Measurements from ENCODE around the gene RNASEH2B. TPM values are rescaled to one million over a fixed set of nuclear protein-coding genes. Genes with fewer than 3 reads are reported as not detected.

The RNASEH2B gene, protein sequence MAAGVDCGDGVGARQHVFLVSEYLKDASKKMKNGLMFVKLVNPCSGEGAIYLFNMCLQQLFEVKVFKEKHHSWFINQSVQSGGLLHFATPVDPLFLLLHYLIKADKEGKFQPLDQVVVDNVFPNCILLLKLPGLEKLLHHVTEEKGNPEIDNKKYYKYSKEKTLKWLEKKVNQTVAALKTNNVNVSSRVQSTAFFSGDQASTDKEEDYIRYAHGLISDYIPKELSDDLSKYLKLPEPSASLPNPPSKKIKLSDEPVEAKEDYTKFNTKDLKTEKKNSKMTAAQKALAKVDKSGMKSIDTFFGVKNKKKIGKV
- total RNA-seq (30.9 and 42.5 TPM in 2 replicates), polyA plus RNA-seq (22.3 and 27.5 TPM in 2 replicates)

- no peaks in the 10 kb centered on the region for H3K9me3 ChIP-seq (ENCODE audit: low read depth)
- H2AFZ ChIP-seq: peak within 1 kb of the TSS; percentile 81
- DNase-seq (ENCODE audit: low spot score): peak; percentile 79
- peak within 1 kb of the TSS; percentile 97 for H3K4me3 ChIP-seq
- 2% methylated on average over 104 of the region's 107 CpGs for WGBS (ENCODE audit: low lambda C conversion rate, missing lambda C conversion rate)
- peak within 1 kb of the TSS; percentile 99 for H3K4me2 ChIP-seq
- H3K27ac ChIP-seq: peak within 1 kb of the TSS; percentile 95
- peaks cover 23% of the 10 kb centered on the region for H3K4me1 ChIP-seq (ENCODE audit: insufficient read depth)
- peaks cover 34% of the 10 kb centered on the region for H3K79me2 ChIP-seq
- TF ChIP-seq EZH2 (IDR thresholded peaks at IDR 0.05; ENCODE audit: borderline replicate concordance) (no peak), EZH2phosphoT487 (IDR thresholded peaks at IDR 0.05; ENCODE audit: low read depth, severe bottlenecking, unreplicated experiment) (no peak)
- TF ChIP-seq, protein P1, sequence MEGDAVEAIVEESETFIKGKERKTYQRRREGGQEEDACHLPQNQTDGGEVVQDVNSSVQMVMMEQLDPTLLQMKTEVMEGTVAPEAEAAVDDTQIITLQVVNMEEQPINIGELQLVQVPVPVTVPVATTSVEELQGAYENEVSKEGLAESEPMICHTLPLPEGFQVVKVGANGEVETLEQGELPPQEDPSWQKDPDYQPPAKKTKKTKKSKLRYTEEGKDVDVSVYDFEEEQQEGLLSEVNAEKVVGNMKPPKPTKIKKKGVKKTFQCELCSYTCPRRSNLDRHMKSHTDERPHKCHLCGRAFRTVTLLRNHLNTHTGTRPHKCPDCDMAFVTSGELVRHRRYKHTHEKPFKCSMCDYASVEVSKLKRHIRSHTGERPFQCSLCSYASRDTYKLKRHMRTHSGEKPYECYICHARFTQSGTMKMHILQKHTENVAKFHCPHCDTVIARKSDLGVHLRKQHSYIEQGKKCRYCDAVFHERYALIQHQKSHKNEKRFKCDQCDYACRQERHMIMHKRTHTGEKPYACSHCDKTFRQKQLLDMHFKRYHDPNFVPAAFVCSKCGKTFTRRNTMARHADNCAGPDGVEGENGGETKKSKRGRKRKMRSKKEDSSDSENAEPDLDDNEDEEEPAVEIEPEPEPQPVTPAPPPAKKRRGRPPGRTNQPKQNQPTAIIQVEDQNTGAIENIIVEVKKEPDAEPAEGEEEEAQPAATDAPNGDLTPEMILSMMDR (IDR thresholded peaks at IDR 0.05; ENCODE audit: poor library complexity): no peak
- H3K27me3 ChIP-seq: no peaks in the 10 kb centered on the region
- H4K20me1 ChIP-seq (ENCODE audit: insufficient read depth, poor library complexity, severe bottlenecking): no peaks in the 10 kb centered on the region
- no peaks in the 10 kb centered on the region for H3K36me3 ChIP-seq (replicated peaks; ENCODE audit: insufficient read depth, low read depth)
- H3K9me2 ChIP-seq (replicated peaks; ENCODE audit: insufficient read depth): no peaks in the 10 kb centered on the region
Observed at GRCh38 chr13:50909605-50910484, at the start of gene RNASEH2B. RNASEH2B (plus strand) TSS chr13:50909791; CDS start chr13:50910077, 286 bp downstream.

DNA sequence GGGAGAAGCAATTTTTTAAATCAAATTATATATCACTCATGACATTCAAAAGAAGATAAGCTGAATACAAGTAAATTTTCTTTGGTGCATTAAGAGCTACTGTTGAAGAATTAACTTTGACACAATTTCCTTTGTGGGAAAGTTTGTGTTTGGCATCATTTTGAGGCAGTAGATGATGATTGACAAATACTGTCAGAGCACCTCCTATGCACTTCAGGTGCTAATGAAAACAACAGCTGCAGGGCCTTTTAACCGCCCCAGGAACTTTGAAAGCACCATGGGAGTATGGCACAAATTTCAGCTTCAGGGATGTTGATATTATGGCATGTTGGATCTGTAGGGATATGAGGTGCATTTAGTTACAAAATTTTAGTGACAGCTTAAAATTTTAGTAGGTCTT is 45.1 kb upstream of the RNASEH2B start:
- no peak overlapping the region for H3K27ac ChIP-seq
- TF ChIP-seq, protein P1 (IDR thresholded peaks at IDR 0.05; ENCODE audit: poor library complexity): no peak
- TF ChIP-seq EZH2 (IDR thresholded peaks at IDR 0.05; ENCODE audit: borderline replicate concordance): no peak
- no peak for TF ChIP-seq EZH2phosphoT487 (IDR thresholded peaks at IDR 0.05; ENCODE audit: low read depth, severe bottlenecking, unreplicated experiment)
- no peaks in the 10 kb centered on the region for H3K36me3 ChIP-seq (replicated peaks; ENCODE audit: insufficient read depth, low read depth)
- no peaks in the 10 kb centered on the region for H3K27me3 ChIP-seq
- no peaks in the 10 kb centered on the region for H4K20me1 ChIP-seq (ENCODE audit: insufficient read depth, poor library complexity, severe bottlenecking)
- no peak overlapping the region for H3K4me2 ChIP-seq
- H3K9me2 ChIP-seq (replicated peaks; ENCODE audit: insufficient read depth): no peaks in the 10 kb centered on the region
- WGBS (ENCODE audit: low lambda C conversion rate, missing lambda C conversion rate): 82% methylated on average over 1 of the region's 1 CpG
- H3K4me3 ChIP-seq: no peak overlapping the region
- no peak overlapping the region for H2AFZ ChIP-seq
- no peaks in the 10 kb centered on the region for H3K9me3 ChIP-seq (ENCODE audit: low read depth)
- no peaks in the 10 kb centered on the region for H3K4me1 ChIP-seq (ENCODE audit: insufficient read depth)
- no peaks in the 10 kb centered on the region for H3K79me2 ChIP-seq
- DNase-seq (ENCODE audit: low spot score): no peak

- Histone ChIP-seq H3K9me2 (replicated peaks; ENCODE audit: insufficient read depth) (no peaks in the 10 kb centered on the region), H3K4me3 (no peak overlapping the region), H2AFZ (no peak overlapping the region), H3K4me1 (ENCODE audit: insufficient read depth) (no peaks in the 10 kb centered on the region), H4K20me1 (ENCODE audit: insufficient read depth, poor library complexity, severe bottlenecking) (no peaks in the 10 kb centered on the region), H3K4me2 (no peak overlapping the region), H3K27me3 (no peaks in the 10 kb centered on the region), H3K9me3 (ENCODE audit: low read depth) (no peaks in the 10 kb centered on the region), H3K36me3 (replicated peaks; ENCODE audit: insufficient read depth, low read depth) (no peaks in the 10 kb centered on the region), H3K27ac (no peak overlapping the region), H3K79me2 (no peaks in the 10 kb centered on the region)
- no peak for TF ChIP-seq EZH2 (IDR thresholded peaks at IDR 0.05; ENCODE audit: borderline replicate concordance)
- TF ChIP-seq EZH2phosphoT487 (IDR thresholded peaks at IDR 0.05; ENCODE audit: low read depth, severe bottlenecking, unreplicated experiment): no peak
- TF ChIP-seq, protein P1 (IDR thresholded peaks at IDR 0.05; ENCODE audit: poor library complexity): no peak
- 64% methylated on average over 2 of the region's 2 CpGs for WGBS (ENCODE audit: low lambda C conversion rate, missing lambda C conversion rate)
- DNase-seq (ENCODE audit: low spot score): no peak
Observed at GRCh38 chr13:50866817-50867636, 42.6 kb upstream of the RNASEH2B start.
